ENCODE results near the gene HSD17B4. TPM values are rescaled to one million over a fixed set of nuclear protein-coding genes. Genes with fewer than 3 reads are reported as not detected.

HSD17B4 gene
- total RNA-seq, 1 donor from 2014 or later = 144 TPM

Other genes starting within 250 kb of the HSD17B4 start
- 8.2 and 8.5 TPM in 2 replicates for gene TNFAIP8, start 96.5 kb upstream of the HSD17B4 start, total RNA-seq
- not detected in 2 replicates for gene FAM170A, start 177.1 kb downstream of the HSD17B4 start, total RNA-seq